K562 (cell line): ENCODE data around the gene PRPH2. TPM values are rescaled to one million over a fixed set of nuclear protein-coding genes. Genes with fewer than 3 reads are reported as not detected.

Source experiments
- ATAC-seq: fragments of 200-7000 bp; cut with Tn5 transposase; 3 replicates; pipeline ENCODE4 v1.9.1; 2020; ENCODE audit warnings: moderate library complexity
- BruUV-seq: library from RNA; stranded (reverse); fragments of 400-500 nt; replicated peaks from 2 replicates; lab custom pipeline; 2021; lab: Mats Ljungman, UMichigan
- CTCF ChIA-PET: fragments of 300-600 bp; formaldehyde crosslinking; extraction: SDS; loops from one replicate; lab custom pipeline; 2021; ENCODE audit warnings: low intra/inter-chr PET ratio; lab: Yijun Ruan, JAX
- POLR2A ChIA-PET: fragments of 300-600, 350-650 bp; sonication (Branson Sonifier 250); formaldehyde crosslinking; extraction: SDS; loops from one replicate; lab custom pipeline; 2021; ENCODE audit warnings: antibody characterized with exemption, inconsistent platforms; lab: Yijun Ruan, JAX
- DNase-seq, 4 experiments: peaks; one replicate each; pipeline versions ENCODE4 v3.0.0 to v3.0.0-alpha.2; 2011 to 2018; ENCODE audit warnings: low spot score in 3 of 4, mixed read lengths in 3 of 4; ENCODE audit errors: extremely low read depth in 1 of 4
- FAIRE-seq: peaks from 2 replicates; lab custom pipeline; 2011; peaks lifted over from hg19 to GRCh38; lab: Jason Lieb, UNC
- H2AFZ ChIP-seq: 2 replicates; pipeline ENCODE4 v1.6.0; 2011; ENCODE audit warnings: low read depth, low read length, control low read depth, inconsistent platforms
- H3K27ac ChIP-seq: fragments of 200-600 bp; 3 replicates; pipeline ENCODE4 v1.8.0; 2011; ENCODE audit warnings: low read depth, mild to moderate bottlenecking, control low read depth, inconsistent platforms, low read length, moderate library complexity, mixed read lengths; ENCODE audit errors: extremely low read depth
- H3K27me3 ChIP-seq, 2 experiments: fragments of 300-600 bp in 1 of 2; 2 replicates in 1 of 2; 3 replicates in 1 of 2; pipeline versions ENCODE4 v1.6.0 to v1.8.0; 2011; ENCODE audit warnings: inconsistent platforms in 2 of 2, low read length in 2 of 2, mild to moderate bottlenecking in 1 of 2, mixed read lengths in 1 of 2, moderate library complexity in 1 of 2; ENCODE audit not compliant: control insufficient read depth in 2 of 2, insufficient read depth in 2 of 2
- H3K36me3 ChIP-seq: fragments of 300-600 bp; 3 replicates; pipeline ENCODE4 v1.8.0; 2011; ENCODE audit warnings: mild to moderate bottlenecking, low read length, inconsistent platforms; ENCODE audit not compliant: control insufficient read depth, insufficient read depth
- H3K4me1 ChIP-seq, 2 experiments: fragments of 200-600 bp in 1 of 2; replicated peaks in 1 of 2; 2 replicates in 1 of 2; 3 replicates in 1 of 2; pipeline versions ENCODE4 v1.5.1 to v1.8.0; 2011; ENCODE audit warnings: inconsistent platforms in 2 of 2, low read length in 2 of 2, mild to moderate bottlenecking in 1 of 2, mixed read lengths in 1 of 2, moderate library complexity in 1 of 2; ENCODE audit not compliant: control insufficient read depth in 2 of 2, insufficient read depth in 2 of 2
- H3K4me2 ChIP-seq: 2 replicates; pipeline ENCODE4 v1.6.1; 2011; ENCODE audit warnings: low read length, control low read depth, inconsistent platforms, mixed read lengths; ENCODE audit not compliant: insufficient read depth
- H3K4me3 ChIP-seq: fragments of 200-600 bp; sonication (generic), shearing (Covaris generic); 2 replicates; pipeline ENCODE4 v1.5.1; 2016; ENCODE audit warnings: control low read depth, inconsistent platforms
- H3K79me2 ChIP-seq: fragments of 200-600 bp; 3 replicates; pipeline ENCODE4 v1.8.0; 2011; ENCODE audit warnings: low read length, inconsistent platforms; ENCODE audit not compliant: control insufficient read depth, insufficient read depth
- H3K9ac ChIP-seq, 2 experiments: 2 replicates each; pipeline versions ENCODE4 v1.6.0 to v1.6.1; 2011; ENCODE audit warnings: low read depth in 2 of 2, low read length in 2 of 2, control low read depth in 1 of 2, inconsistent platforms in 1 of 2, mild to moderate bottlenecking in 1 of 2, mixed read lengths in 1 of 2; ENCODE audit not compliant: insufficient read depth in 1 of 2
- H3K9me1 ChIP-seq: one replicate; pipeline ENCODE4 v1.6.0; 2011; ENCODE audit warnings: inconsistent platforms, mild to moderate bottlenecking, low read length, moderate library complexity; ENCODE audit not compliant: control insufficient read depth, insufficient read depth
- H3K9me3 ChIP-seq: replicated peaks from 2 replicates; pipeline ENCODE4 v1.5.1; 2011; ENCODE audit warnings: low read depth, low read length, inconsistent platforms; ENCODE audit not compliant: control insufficient read depth, insufficient read depth
- H4K20me1 ChIP-seq: replicated peaks from 2 replicates; pipeline ENCODE4 v1.6.1; 2011; ENCODE audit warnings: low read length, inconsistent platforms, mixed read lengths; ENCODE audit not compliant: control insufficient read depth, insufficient read depth
- ARID1B ChIP-seq: fragments of 450-650 bp; IDR thresholded peaks from 2 replicates; pipeline ENCODE4 v1.6.1; 2016; ENCODE audit warnings: antibody characterized with exemption, mild to moderate bottlenecking, inconsistent platforms
- BRCA1 ChIP-seq, 2 experiments: fragments of 450-650 bp in 1 of 2; sonication (generic) in 1 of 2; formaldehyde crosslinking in 1 of 2; IDR thresholded peaks; 2 replicates each; pipeline versions ENCODE4 v1.5.0 to v1.6.1; 2017 to 2020; ENCODE audit warnings: mild to moderate bottlenecking in 1 of 2, missing genetic modification reagents in 1 of 2
- GABPB1 ChIP-seq: sonication (generic); formaldehyde crosslinking; IDR thresholded peaks from 2 replicates; pipeline ENCODE4 v1.8.0; 2022; ENCODE audit warnings: mild to moderate bottlenecking, missing genetic modification reagents
- HDAC2 ChIP-seq: fragments of 450-650 bp; IDR thresholded peaks from 2 replicates; pipeline ENCODE4 v1.6.1; 2016; ENCODE audit warnings: mild to moderate bottlenecking
- HOXB6 ChIP-seq: fragments of 250-450 bp; sonication (Bioruptor Pico); IDR thresholded peaks from 2 replicates; pipeline ENCODE4 v1.5.1; 2022; ENCODE audit warnings: mild to moderate bottlenecking, borderline replicate concordance
- MAZ ChIP-seq, 2 experiments: fragments of 450-650 bp in 1 of 2; sonication (generic) in 1 of 2; formaldehyde crosslinking; IDR thresholded peaks in 1 of 2; conservative IDR thresholded peaks in 1 of 2; 2 replicates each; pipeline versions ENCODE4 v1.4.0 to v1.5.0; 2020; ENCODE audit warnings: mild to moderate bottlenecking in 1 of 2, missing genetic modification reagents in 1 of 2
- NFRKB ChIP-seq: fragments of 450-650 bp; IDR thresholded peaks from 2 replicates; pipeline ENCODE4 v1.6.1; 2016; ENCODE audit warnings: low read depth
- TCF3 ChIP-seq: sonication (generic); formaldehyde crosslinking; IDR thresholded peaks from 2 replicates; pipeline ENCODE4 v1.4.0; 2020; ENCODE audit warnings: mild to moderate bottlenecking, missing genetic modification reagents
- ZNF24 ChIP-seq: fragments of 450-650 bp; IDR thresholded peaks from 2 replicates; pipeline ENCODE4 v1.6.1; 2016
- WGBS: fragments of 100-300 bp; shearing (Covaris generic); methylation state at CpG from one replicate; pipeline ENCODE4 v1.1.6; 2016; ENCODE audit warnings: low coverage, mixed read lengths; ENCODE audit not compliant: insufficient coverage; ENCODE audit errors: missing lambda C conversion rate; 5-methylcytosine and 5-hydroxymethylcytosine counted together
- in situ Hi-C: fragments of 300-500 bp; cut with MboI; formaldehyde crosslinking; loops from 4 replicates; pipeline ENCODE4 v1.15.0; 2018; ENCODE audit warnings: inconsistent platforms, mixed read lengths
- intact Hi-C: fragments of 100-400 bp; cut with micrococcal nuclease; formaldehyde crosslinking; loops from 2 replicates; pipeline ENCODE4 v1.14.2; 2022
- polyA plus RNA-seq, 8 experiments: library from polyadenylated mRNA; depleted of rRNA in 4 of 8; stranded (reverse) in 5 of 8; unstranded in 3 of 8; fragments of >200 nt; fragmentation: Nextera tagmentation in 2 of 8; fragmentation: Illumina TruSeq in 1 of 8; extraction: Ambion mirVana in 2 of 8; extraction: Trizol in 1 of 8; gene quantifications; 2 replicates each; pipeline versions ENCODE4 v1.2.1 to v1.2.3, GENCODE V29; 2011 to 2014; ENCODE audit warnings: inconsistent platforms in 1 of 8, missing spikeins in 1 of 8
- total RNA-seq, 7 experiments: library from RNA; depleted of rRNA in 6 of 7; stranded (reverse); fragments of >200 nt in 6 of 7; fragmentation: Illumina TruSeq in 2 of 7; extraction: Trizol in 2 of 7; gene quantifications; 2 replicates each; pipeline versions ENCODE4 v1.2.1 to v1.2.3, GENCODE V29; 2011 to 2021; ENCODE audit warnings: low replicate concordance in 1 of 7
- TF ChIP-seq, protein P1 (sequence below): sonication (generic); formaldehyde crosslinking; IDR thresholded peaks from 2 replicates; pipeline ENCODE4 v1.8.0; 2023; ENCODE audit warnings: mild to moderate bottlenecking, missing genetic modification reagents

PRPH2 gene
- total and polyA plus RNA-seq, 9 of the 15 experiments (the other 6 are each of a cell fraction or from before 2014, with no cell fraction given), result 0.03 to 0.11 (median 0.03) TPM; not detected in 5

- Histone ChIP-seq H2AFZ (no peak overlapping the region), H3K4me1 (no peaks in the 10 kb centered on the region), H3K27me3 (no peaks in the 10 kb centered on the region), H3K9me1 (no peaks in the 10 kb centered on the region), H3K4me2 (no peak overlapping the region), H3K4me3 (no peak overlapping the region), H3K9me3 (no peaks in the 10 kb centered on the region), H3K79me2 (no peaks in the 10 kb centered on the region), H4K20me1 (no peaks in the 10 kb centered on the region), H3K9ac (no peak overlapping the region), H3K36me3 (peaks cover 88% of the 10 kb centered on the region), H3K27ac (no peak overlapping the region)
- TF ChIP-seq ARID1B (no peak), MAZ (CRISPR knock-in tag; conservative IDR thresholded peaks at IDR 0.05 in 1 of 2, IDR thresholded peaks at IDR 0.05 in 1 of 2) (no peak), ZNF24 (no peak), NFRKB (no peak), HDAC2 (no peak), TCF3 (CRISPR knock-in tag) (no peak), GABPB1 (CRISPR knock-in tag) (no peak), BRCA1 (IDR thresholded peaks at IDR 0.05) (no peak), BRCA1 (CRISPR knock-in tag; IDR thresholded peaks at IDR 0.05) (no peak), HOXB6 (CRISPR knock-in tag) (no peak)
- TF ChIP-seq, protein P1, sequence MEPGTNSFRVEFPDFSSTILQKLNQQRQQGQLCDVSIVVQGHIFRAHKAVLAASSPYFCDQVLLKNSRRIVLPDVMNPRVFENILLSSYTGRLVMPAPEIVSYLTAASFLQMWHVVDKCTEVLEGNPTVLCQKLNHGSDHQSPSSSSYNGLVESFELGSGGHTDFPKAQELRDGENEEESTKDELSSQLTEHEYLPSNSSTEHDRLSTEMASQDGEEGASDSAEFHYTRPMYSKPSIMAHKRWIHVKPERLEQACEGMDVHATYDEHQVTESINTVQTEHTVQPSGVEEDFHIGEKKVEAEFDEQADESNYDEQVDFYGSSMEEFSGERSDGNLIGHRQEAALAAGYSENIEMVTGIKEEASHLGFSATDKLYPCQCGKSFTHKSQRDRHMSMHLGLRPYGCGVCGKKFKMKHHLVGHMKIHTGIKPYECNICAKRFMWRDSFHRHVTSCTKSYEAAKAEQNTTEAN, result no peak
- intact Hi-C loops, result no loop called here
- ChIA-PET CTCF (interaction anchor here (0.6 to 0.7 kb wide), 2 partner anchors 13 to 829 kb away, joined by 3 to 4 read pairs; no protein-coding TSS in a partner anchor), POLR2A (interaction anchor here (0.6 to 0.9 kb wide), 2 partner anchors 16 to 108 kb away, joined by 3 read pairs; no protein-coding TSS in a partner anchor)
- in situ Hi-C loops, result no loop called here
- no TSS peak for BruUV-seq
- DNase-seq (no peak), ATAC-seq (no peak; the same call in 1 of the 3 replicates), FAIRE-seq (no peak)
- WGBS, result 95% methylated on average over 3 of the region's 3 CpGs
Measured at GRCh38 chr6:42674780-42675179, 47.6 kb downstream of the PRPH2 start.
